Measurements from ENCODE around the gene PSMD9.
"Not testable (repeated sequence)": the region's sequence is repeated elsewhere in the genome, so short reads cannot be mapped to it uniquely, and the experiment has no call there.

PSMD9 gene

GRCh38 chr12:121874071-121874470 is 14.5 kb upstream of the PSMD9 start:
- DNase-seq: no peak

DNA sequence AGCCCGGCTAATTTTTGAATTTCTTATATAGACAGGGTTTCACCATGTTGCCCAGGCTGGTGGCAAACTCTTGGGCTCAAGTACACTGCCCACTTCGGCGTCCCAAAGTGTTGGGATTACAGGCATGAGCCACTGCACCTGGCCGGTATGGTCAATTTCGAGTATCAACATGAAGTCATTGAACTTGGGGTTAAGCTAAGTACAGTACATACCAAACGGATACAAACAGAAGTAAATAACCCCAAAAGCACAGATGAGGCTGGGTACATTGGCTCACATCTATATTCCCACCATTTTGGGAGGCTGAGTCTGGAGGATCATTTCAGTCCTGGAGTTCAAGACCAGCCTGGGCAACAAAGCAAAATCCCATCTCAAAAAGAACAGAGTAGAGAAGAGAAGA is 13.0 kb upstream of the PSMD9 start:
- no peak for DNase-seq

DNA sequence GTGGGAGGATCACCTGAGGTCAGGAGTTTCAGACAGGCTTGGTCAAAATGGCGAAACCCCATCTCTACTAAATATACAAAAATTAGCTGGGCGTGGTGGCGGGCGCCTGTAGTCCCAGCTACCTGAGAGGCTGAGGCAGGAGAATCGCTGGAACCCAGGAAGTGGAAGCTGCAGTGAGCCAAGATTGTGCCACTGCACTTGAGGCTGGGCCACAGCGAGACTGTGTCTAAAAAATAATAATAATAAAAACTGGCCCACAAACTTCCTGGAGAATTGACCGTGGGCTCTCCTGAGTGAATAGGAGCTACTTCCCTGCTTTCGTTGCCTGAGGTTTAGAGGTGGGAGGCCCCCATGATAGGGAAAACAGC is 12.5 kb upstream of the PSMD9 start:
- DNase-seq: not testable (repeated sequence)

- no peak for DNase-seq
Observed at GRCh38 chr12:121883315-121883660, 5.3 kb upstream of the PSMD9 start.

- not testable (repeated sequence) for DNase-seq
Observed at GRCh38 chr12:121885129-121885528, 3.5 kb upstream of the PSMD9 start.

- no peak for DNase-seq
Observed at GRCh38 chr12:121888083-121888477, 510 bp upstream of the PSMD9 start.

GRCh38 chr12:121889274-121889624 is 659 bp downstream of the PSMD9 start:
- no peak for DNase-seq

DNA sequence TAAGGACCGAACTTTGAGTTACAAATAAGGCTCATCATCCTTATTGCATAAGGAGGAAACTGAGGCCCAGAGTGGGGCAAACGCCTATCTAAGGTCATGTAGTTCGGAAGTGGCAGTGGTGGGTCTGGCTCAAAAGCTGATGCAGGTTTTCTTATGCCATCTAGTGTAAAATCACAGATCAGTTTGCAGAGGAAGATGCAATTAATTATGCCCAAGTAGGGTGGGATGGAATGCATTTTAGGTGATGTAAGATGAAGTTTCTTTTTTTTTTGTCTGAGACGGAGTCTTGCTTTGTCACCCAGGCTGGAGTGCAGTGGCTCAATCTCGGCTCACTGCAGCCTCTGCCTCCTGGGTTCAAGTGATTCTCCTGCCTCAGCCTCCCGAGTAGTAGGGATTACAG is 1.1 kb downstream of the PSMD9 start:
- peak; percentile 50 for DNase-seq

DNA sequence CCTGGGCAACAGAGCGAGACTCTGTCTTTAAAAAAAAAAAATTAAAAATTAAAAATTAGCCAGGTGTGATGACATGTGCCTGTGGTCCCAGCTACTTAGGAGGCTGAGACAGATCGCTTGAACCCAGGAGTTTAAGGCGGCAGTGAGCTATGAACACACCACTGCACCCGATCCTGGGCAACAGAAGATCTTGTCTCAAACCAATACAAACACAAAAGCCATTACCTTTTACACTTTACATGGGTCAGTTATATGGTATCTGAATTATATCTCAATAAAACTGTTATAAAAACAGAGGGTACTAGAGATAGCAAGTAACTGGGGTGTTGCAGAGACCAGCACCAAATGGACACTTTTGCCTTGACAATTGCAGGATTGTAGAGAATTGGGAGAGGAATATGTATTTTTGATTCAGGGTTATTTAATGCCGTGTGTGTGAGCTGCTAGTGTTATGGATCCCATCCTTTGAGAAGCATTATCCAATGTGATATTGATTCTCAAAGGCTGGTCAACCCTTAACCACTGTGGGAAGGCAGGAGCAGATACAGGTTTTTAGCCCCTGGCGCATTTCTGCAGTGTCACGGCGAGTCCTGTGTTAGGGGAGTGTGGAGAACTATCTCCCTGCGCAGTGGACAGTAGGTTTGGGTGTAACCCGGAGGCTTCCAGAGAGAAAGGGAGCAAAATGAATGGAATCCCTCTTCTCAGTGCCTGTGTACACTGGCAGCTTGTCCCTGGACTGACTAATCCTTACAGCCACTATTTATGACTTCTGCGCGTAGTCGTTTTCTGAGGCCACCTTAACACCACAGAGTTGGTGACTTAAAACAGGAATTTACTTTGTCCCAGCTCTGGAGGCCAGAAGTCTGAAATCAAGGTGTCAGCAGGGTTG is 4.3 kb downstream of the PSMD9 start:
- no peak for DNase-seq

DNA sequence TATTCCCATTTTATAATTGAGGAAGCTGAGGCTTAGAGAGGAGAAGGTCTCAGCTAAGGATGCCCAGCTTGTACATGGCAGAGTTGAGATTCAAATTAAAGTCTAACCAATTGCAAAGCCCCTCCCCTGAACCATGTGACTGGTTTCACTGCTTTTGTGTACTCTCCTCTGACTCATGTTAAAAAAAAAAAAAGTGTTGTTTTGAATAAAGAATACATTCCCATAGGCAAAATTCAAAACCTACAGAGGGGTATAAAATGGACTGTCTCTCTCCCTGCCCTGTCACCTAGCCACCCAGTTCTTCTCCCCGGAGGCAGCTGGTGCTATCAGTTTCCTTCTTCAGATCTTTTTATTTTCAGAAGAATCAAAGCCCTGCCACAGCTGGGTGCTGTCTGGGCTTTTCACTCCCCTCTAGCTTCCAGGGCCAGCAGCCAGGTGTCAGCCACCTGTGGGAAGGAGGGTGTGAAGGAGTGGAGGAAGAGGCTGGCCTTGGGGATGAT is 5.4 kb downstream of the PSMD9 start:
- peak; percentile 63 for DNase-seq

DNA sequence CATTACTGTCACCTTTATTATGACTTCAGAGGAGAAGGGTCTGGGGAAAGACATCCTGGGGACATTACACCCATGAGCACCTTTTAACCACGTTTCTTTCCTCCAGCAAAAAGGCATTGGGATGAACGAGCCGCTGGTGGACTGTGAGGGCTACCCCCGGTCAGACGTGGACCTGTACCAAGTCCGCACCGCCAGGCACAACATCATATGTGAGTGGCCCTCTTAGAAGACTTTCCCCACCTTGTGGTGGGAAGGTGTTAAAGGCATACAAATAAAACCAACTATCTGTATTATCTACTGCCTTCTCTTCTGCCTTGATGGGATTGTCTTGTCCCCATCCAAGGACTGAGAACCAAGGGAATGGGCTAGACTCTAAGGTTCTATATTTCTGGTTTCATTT is 6.0 kb downstream of the PSMD9 start:
- peak; percentile 35 for DNase-seq

DNA sequence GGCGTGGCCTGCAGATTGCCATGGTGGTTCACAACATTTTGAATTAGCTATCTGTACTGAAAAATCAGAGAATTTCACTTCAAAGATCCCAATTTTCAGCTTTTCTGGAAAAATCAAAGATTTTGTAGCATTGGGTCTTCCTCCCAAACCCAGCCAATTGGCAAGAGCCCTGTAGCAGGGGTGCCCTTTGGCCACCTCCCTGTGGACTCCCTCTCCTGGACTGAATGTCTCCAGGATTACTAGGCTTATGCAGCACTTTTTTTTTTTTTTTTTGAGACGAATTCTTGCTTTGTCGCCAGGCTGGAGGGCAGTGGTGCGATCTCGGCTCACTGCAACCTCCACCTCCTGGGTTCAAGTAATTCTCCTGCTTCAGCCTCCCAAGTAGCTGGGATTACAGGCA is 9.7 kb downstream of the PSMD9 start:
- no peak for DNase-seq

- no peak for DNase-seq
Observed at GRCh38 chr12:121899590-121899989, 11.0 kb downstream of the PSMD9 start.

- DNase-seq: no peak
Observed at GRCh38 chr12:121903202-121903601, 14.6 kb downstream of the PSMD9 start.

GRCh38 chr12:121905746-121906145 is 17.2 kb downstream of the PSMD9 start:
- no peak for DNase-seq

- DNase-seq: no peak
Observed at GRCh38 chr12:121908702-121909101, 20.1 kb downstream of the PSMD9 start.

DNA sequence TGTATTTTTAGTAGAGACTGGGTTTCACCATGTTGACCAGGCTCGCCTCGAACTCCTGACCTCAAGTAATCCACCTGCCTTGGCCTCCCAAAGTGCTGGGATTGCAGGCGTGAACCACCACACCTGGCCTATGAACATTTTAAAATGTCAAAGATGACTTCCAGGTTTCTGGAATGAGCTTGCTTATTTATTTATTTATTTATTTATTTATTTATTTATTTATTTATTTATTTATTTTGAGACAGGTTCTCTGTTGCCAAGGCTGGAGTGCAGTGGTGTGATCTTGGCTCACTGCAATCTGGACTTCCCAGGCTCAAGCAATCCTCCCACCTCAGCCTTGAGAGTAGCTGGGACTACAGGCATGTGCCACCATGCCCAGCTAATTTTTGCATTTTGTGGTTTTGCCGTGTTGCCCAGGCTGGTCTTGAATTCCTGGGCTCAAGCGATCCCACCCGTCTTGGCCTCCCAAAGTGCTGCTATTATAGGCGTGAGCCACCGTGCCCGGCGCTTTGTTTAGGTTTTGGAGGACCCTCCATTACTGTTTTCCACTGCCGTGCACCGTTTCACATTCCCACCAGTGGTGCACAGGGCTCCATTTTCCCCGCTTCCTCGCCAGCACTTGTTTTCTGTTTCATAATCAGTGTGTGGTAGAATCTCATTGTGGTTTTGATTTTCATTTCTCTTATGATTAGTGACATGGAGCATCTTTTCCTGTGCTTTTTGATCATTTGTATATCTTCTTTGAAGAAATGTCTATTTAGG is 23.4 kb downstream of the PSMD9 start:
- DNase-seq: no peak

DNA sequence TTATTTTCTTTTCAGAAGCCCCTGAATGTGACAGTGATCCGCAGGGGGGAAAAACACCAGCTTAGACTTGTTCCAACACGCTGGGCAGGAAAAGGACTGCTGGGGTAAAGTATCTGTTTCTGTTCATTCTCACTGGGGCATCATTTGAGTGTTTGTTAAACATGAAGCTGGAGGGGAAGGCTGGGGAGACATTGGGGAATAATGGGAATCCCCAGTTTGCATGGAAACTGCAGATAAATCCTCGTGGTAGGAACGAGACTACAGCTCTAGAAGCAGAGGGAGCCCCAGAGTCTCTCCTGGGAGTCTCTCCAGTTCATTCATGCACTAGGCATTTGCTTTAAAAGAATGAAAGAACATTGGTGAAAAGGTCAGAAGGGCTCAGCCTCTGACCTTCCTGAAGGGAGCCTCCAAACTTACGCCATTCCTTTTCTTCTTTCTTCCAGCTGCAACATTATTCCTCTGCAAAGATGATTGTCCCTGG is 27.3 kb downstream of the PSMD9 start:
- DNase-seq: no peak

- peak; percentile 40 for DNase-seq
Observed at GRCh38 chr12:121916719-121917118, 28.1 kb downstream of the PSMD9 start.

DNA sequence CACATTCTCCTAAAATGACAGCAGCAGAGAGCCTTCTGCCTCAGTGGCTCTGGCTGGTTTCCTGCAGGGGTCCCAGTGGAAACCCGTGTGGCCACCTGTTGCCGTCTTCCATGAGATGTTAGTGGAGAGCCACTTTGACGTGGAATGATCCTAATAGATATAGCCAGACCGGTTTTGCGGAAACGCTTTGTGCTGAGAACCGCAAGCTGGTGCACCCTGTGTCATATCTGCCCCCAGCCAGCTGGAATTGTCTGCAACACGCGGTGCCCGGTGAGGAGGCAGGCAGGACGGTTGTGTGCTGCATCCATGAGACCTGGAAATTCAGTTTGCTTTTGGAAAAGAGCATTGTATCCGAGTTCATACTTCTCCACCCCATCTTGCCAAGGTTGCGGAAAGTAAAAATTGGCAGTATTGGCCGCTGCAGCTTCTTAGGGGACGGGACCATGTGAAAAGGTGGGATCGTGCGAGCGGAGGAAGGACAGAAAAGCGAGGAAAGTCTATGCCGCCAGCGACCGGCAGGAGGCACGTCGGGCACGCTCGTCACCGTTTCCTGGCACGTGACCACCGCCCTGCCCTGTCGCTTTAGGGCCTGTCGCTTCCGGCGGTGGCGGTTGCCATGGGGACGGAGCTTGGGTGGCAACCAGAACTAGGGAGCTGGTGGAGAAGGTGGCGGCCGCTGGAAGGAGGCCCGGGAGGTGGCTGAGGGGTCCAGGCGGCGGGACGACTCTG is 29.5 kb downstream of the PSMD9 start, which contains the start of gene CFAP251:
CFAP251 (plus strand) TSS at position 643 of the 729 bp plus-strand sequence. CDS start 2,714 bp downstream, outside the sequence.
- peak; percentile 84 for DNase-seq

DNA sequence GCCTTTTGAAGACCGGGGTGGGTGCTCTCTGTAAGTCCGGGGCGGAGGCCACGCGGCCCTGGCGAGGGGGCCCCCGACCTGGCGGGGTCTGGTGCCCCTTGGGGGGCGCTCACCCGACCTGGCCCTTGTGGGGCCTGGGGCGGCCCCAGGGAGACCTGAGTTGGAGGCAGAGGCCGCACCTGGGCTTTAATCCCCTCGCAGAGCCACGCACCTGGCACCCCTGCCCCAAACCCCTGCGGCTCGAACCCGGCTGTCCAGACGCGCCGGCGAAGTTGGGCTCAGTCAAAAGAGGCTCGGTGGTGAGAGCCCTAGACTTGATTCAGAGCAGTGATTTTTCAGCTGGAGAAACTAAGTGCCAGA is 30.1 kb downstream of the PSMD9 start:
- DNase-seq: no peak

GRCh38 chr12:121921066-121921465 is 32.5 kb downstream of the PSMD9 start:
- no peak for DNase-seq

GRCh38 chr12:121925358-121925695 is 36.7 kb downstream of the PSMD9 start:
- peak; percentile 88 for DNase-seq

Measured in fibroblast of skin of right quadriceps (primary cell).